OCI-LY3 (cell line): ENCODE data around the gene TMEM272.

ENCODE experiments used
- H2AFZ ChIP-seq: fragments of 200-600, 300-600 bp; shearing (Covaris generic); 2 replicates; pipeline ENCODE4 v1.6.0; 2014; ENCODE audit warnings: antibody characterized with exemption, low read depth, low read length
- H3K27ac ChIP-seq: fragments of 200-600, 300-600 bp; sonication (generic); 2 replicates; pipeline ENCODE4 v1.5.1; 2014; ENCODE audit warnings: mild to moderate bottlenecking, low read length, moderate library complexity, mixed read lengths
- H3K27me3 ChIP-seq: fragments of 200-600, 300-600 bp; sonication (generic); 2 replicates; pipeline ENCODE4 v1.6.1; 2014; ENCODE audit warnings: low read depth, low read length, mixed read lengths
- H3K36me3 ChIP-seq: fragments of 200-600, 300-600 bp; sonication (generic); replicated peaks from 2 replicates; pipeline ENCODE3; 2014; ENCODE audit warnings: low read depth, low read length, mixed read lengths
- H3K4me1 ChIP-seq: fragments of 300-600, 200-600 bp; sonication (generic); 2 replicates; pipeline ENCODE4 v1.6.1; 2014; ENCODE audit warnings: low read length, mixed read lengths
- H3K4me2 ChIP-seq: fragments of 200-600, 300-600 bp; sonication (generic); 2 replicates; pipeline ENCODE4 v1.6.1; 2014; ENCODE audit warnings: low read length, mixed read lengths
- H3K4me3 ChIP-seq: fragments of 300-600, 200-600 bp; sonication (generic); 2 replicates; pipeline ENCODE4 v1.5.1; 2014; ENCODE audit warnings: antibody characterized with exemption, mild to moderate bottlenecking, low read length, moderate library complexity
- H3K79me2 ChIP-seq: fragments of 300-600, 200-600 bp; shearing (Covaris generic); 2 replicates; pipeline ENCODE4 v1.6.1; 2014; ENCODE audit warnings: mild to moderate bottlenecking, low read length, mixed read lengths
- H3K9ac ChIP-seq: fragments of 300-600, 200-600 bp; shearing (Covaris generic); 2 replicates; pipeline ENCODE4 v1.6.0; 2014; ENCODE audit warnings: mild to moderate bottlenecking, low read length, moderate library complexity
- H3K9me3 ChIP-seq: fragments of 200-600, 300-600 bp; shearing (Covaris generic); 2 replicates; pipeline ENCODE4 v1.6.1; 2014; ENCODE audit warnings: low read length, mixed read lengths; ENCODE audit not compliant: insufficient read depth
- H4K20me1 ChIP-seq: fragments of 200-600, 300-600 bp; sonication (generic); 2 replicates; pipeline ENCODE4 v1.6.1; 2016; ENCODE audit warnings: low read length, mixed read lengths; ENCODE audit not compliant: insufficient read depth
- EZH2phosphoT487 ChIP-seq: fragments of 200-600 bp; shearing (Covaris generic); IDR thresholded peaks from 2 replicates; pipeline ENCODE4 v1.6.1; 2018; ENCODE audit warnings: antibody characterized with exemption, mixed run types, low read depth
- TF ChIP-seq, protein P1 (sequence below): fragments of 200-600, 300-600 bp; sonication (generic); IDR thresholded peaks from 2 replicates; pipeline ENCODE4 v1.5.1; 2014; ENCODE audit warnings: antibody characterized with exemption, low read length, low read depth

TMEM272 gene

DNA sequence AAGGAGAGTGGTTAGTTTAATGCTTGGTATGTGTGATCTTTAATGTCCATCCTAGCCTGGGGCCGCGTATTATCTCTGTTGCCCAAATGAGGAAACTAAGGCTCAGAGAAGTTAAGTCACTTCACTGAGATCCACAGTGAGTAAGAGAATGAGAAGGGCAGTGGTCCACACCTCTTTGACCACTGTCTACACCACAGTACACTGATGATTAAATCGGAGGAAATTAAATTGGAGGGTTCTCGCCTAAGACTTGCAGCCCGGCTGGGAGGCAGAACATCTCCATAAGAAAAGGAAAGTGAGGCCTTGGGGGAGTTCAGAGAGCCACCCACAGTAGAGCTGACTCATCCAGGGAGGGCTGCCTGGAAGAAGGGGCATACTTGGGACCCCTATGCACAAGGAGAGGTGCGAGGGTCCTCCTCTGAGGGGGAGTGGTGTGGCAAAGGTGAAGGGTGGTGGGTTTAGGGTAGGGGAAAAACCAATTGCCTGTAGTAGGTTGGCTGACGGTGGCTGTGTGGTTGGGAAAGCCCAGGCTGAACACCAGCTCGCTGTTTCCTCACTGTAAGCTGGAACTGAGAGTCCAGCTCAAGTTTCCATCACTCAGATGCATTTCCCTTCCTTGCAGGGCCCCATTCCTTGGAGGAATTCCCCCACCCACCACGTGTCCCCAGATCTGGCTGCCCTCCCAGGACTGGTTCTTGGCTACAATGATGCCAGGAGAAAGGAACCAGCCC, 26.0 kb downstream of the TMEM272 start:
- Histone ChIP-seq H3K36me3 (no peaks in the 10 kb centered on the region), H3K4me2 (peak overlapping the region; percentile 75), H2AFZ (no peak overlapping the region), H3K4me1 (peaks cover 78% of the 10 kb centered on the region), H3K27me3 (no peaks in the 10 kb centered on the region), H3K9me3 (no peaks in the 10 kb centered on the region), H3K27ac (peak overlapping the region; percentile 69), H3K9ac (peak overlapping the region; percentile 33; the same call in 1 of the 2 replicates), H4K20me1 (no peaks in the 10 kb centered on the region), H3K4me3 (peak overlapping the region; percentile 2; the same call in 1 of the 2 replicates), H3K79me2 (no peaks in the 10 kb centered on the region)
- no peak for TF ChIP-seq EZH2phosphoT487
- TF ChIP-seq, protein P1, sequence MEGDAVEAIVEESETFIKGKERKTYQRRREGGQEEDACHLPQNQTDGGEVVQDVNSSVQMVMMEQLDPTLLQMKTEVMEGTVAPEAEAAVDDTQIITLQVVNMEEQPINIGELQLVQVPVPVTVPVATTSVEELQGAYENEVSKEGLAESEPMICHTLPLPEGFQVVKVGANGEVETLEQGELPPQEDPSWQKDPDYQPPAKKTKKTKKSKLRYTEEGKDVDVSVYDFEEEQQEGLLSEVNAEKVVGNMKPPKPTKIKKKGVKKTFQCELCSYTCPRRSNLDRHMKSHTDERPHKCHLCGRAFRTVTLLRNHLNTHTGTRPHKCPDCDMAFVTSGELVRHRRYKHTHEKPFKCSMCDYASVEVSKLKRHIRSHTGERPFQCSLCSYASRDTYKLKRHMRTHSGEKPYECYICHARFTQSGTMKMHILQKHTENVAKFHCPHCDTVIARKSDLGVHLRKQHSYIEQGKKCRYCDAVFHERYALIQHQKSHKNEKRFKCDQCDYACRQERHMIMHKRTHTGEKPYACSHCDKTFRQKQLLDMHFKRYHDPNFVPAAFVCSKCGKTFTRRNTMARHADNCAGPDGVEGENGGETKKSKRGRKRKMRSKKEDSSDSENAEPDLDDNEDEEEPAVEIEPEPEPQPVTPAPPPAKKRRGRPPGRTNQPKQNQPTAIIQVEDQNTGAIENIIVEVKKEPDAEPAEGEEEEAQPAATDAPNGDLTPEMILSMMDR = no peak

DNA sequence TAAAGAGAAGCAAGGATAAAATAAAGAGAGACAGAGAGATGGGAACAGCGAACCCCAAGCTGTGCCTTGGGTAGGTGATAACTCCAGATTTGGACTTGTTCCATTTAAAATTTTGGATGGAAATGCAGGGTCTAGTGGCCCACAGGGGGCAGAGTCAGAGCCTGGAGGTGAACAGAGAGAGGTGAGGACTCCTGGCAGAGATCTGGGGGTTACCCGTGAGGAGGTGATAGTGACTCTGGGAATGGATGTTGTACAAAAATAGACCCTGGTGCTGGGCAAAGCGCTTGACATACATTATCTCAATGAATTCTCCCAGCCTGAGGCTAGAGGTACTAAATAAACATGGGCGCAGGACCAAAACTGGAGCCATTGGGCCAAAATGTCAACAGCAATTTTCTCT, 26.7 kb downstream of the TMEM272 start:
- Histone ChIP-seq H3K9ac (no peak overlapping the region; the same call in 1 of the 2 replicates), H3K4me2 (peak overlapping the region; percentile 75), H3K27ac (peak overlapping the region; percentile 69; the same call in 1 of the 2 replicates), H2AFZ (no peak overlapping the region), H3K27me3 (no peaks in the 10 kb centered on the region), H3K79me2 (no peaks in the 10 kb centered on the region), H3K4me3 (no peak overlapping the region), H4K20me1 (no peaks in the 10 kb centered on the region), H3K4me1 (peaks cover 76% of the 10 kb centered on the region), H3K36me3 (no peaks in the 10 kb centered on the region), H3K9me3 (no peaks in the 10 kb centered on the region)
- no peak for TF ChIP-seq EZH2phosphoT487
- TF ChIP-seq, protein P1 = peak; percentile 33

DNA sequence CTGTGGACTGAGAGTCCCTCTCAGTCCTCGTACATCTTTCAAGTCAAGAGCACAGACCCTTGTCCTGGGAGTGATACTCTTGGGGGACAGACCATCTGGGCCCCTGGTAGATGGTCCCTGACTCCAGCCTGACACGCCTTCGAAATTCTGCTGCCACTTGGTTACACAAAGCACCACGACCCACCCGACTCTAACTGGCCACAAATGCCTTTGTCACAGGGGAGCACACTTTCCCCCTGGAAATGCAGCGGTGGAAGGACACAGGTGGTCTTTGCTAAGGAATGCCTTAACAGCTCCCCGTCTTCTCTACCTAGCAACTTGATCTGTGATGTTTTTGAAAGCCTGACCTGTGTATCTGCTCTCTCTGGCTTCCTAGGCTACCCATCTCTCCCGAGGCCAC, 27.3 kb downstream of the TMEM272 start:
- no peak overlapping the region for H3K4me3 ChIP-seq
- no peak overlapping the region for H2AFZ ChIP-seq
- H3K4me1 ChIP-seq = peaks cover 72% of the 10 kb centered on the region
- no peaks in the 10 kb centered on the region for H3K9me3 ChIP-seq
- no peak overlapping the region for H3K4me2 ChIP-seq
- no peak for TF ChIP-seq EZH2phosphoT487
- TF ChIP-seq, protein P1 = no peak
- H3K79me2 ChIP-seq = no peaks in the 10 kb centered on the region
- no peaks in the 10 kb centered on the region for H4K20me1 ChIP-seq
- H3K27me3 ChIP-seq = no peaks in the 10 kb centered on the region
- H3K27ac ChIP-seq = no peak overlapping the region
- no peak overlapping the region for H3K9ac ChIP-seq
- H3K36me3 ChIP-seq = no peaks in the 10 kb centered on the region

DNA sequence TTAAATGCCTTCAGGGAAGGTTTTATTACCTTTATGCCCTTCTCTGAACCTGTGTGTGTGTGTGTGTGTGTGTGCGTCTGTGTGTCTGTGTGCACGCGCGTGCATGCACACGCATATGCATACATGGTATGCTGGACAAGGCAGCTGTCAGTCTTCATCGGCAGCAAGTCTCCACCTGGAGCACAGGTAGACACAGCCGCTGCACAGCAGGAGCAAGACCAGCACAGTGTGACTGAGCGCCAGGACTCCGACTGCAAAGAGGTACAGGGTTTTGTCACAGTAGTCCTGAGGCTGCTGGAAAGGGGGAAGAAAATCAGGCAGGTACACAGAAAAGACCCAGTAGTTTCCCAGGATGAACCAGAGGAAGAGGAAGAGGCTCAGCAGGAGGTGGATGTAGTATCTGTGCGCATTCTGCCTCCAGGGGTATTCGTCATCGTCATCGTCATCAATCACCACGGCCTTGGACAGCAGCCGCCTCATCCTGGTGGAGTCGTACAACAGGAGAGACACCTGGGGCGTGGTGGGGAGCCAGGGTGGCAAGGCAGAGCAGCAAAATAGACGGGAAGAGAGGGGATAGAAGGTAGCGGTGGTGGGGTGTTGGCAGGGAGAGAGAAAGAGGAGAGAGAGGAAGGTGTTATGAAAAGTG, 28.2 kb downstream of the TMEM272 start:
- Histone ChIP-seq H3K9ac (no peak overlapping the region), H3K36me3 (no peaks in the 10 kb centered on the region), H4K20me1 (no peaks in the 10 kb centered on the region), H3K4me2 (no peak overlapping the region), H3K9me3 (no peaks in the 10 kb centered on the region), H3K27ac (no peak overlapping the region), H3K4me3 (no peak overlapping the region), H3K4me1 (peaks cover 72% of the 10 kb centered on the region), H2AFZ (no peak overlapping the region), H3K27me3 (no peaks in the 10 kb centered on the region), H3K79me2 (no peaks in the 10 kb centered on the region)
- TF ChIP-seq EZH2phosphoT487 = no peak
- TF ChIP-seq, protein P1 = no peak
